Chondrocyte (in vitro differentiated cells): ENCODE data around the gene MRPL50. TPM values are rescaled to one million over a fixed set of nuclear protein-coding genes. Genes with fewer than 3 reads are reported as not detected.

Experiments used
- DNase-seq: peaks from one replicate; pipeline ENCODE4 v3.0.0; 2021; ENCODE audit warnings: mixed read lengths, low spot score
- H3K27ac Mint-ChIP-seq: one replicate; pipeline ENCODE4 v1.8.0; 2021; ENCODE audit warnings: mild to moderate bottlenecking, moderate library complexity, mixed read lengths; ENCODE audit not compliant: unreplicated experiment
- H3K27me3 Mint-ChIP-seq: 2 replicates; pipeline ENCODE4 v1.8.0; 2021; ENCODE audit warnings: low read depth, mixed read lengths
- H3K36me3 Mint-ChIP-seq: 2 replicates; pipeline ENCODE4 v1.8.0; 2021; ENCODE audit warnings: low read depth, mixed read lengths
- H3K4me1 Mint-ChIP-seq: 2 replicates; pipeline ENCODE4 v1.8.0; 2021; ENCODE audit warnings: low read depth, mild to moderate bottlenecking, mixed read lengths
- H3K4me3 Mint-ChIP-seq: one replicate; pipeline ENCODE4 v1.8.0; 2021; ENCODE audit warnings: mild to moderate bottlenecking, moderate library complexity, mixed read lengths; ENCODE audit not compliant: unreplicated experiment
- H3K9me3 Mint-ChIP-seq: 2 replicates; pipeline ENCODE4 v1.8.0; 2021; ENCODE audit warnings: low read depth, mixed read lengths
- CTCF ChIP-seq: fragments of 200-600 bp; sonication (generic); IDR thresholded peaks from 2 replicates; pipeline ENCODE4 v1.5.0; 2021; ENCODE audit warnings: antibody characterized with exemption, mild to moderate bottlenecking, moderate library complexity
- long read RNA-seq: library from polyadenylated mRNA; stranded (forward); transcript quantifications from one replicate; pipeline ENCODE4 v2.0.0, GENCODE V29; 2021
- total RNA-seq: library from RNA; stranded (reverse); gene quantifications from 3 replicates; pipeline ENCODE4 v1.2.1, GENCODE V29; 2021

The MRPL50 gene
- total RNA-seq = 5.9 to 8.2 TPM (median 7.2 TPM) in 3 replicates
- long read RNA-seq, transcript MRPL50-201 (2 exons, 3,332 nt) = major isoform, 32 of 32 reads
- long read RNA-seq, partial matches to known transcripts = 0 of 32 reads
- long read RNA-seq, other reads (novel, unspliced or antisense) = 0 of 32 reads

GRCh38 chr9:101398068-101398929, at the start of gene MRPL50, which contains the start of gene ZNF189:
TSS of gene MRPL50 (minus strand) at chr9:101398618. CDS start at chr9:101398592, 26 bp downstream.
TSS of gene ZNF189 (plus strand) at chr9:101398851. CDS start at chr9:101399157, 306 bp downstream.
- Mint-ChIP-seq H3K36me3 (peaks cover 34% of the 10 kb centered on the region), H3K4me1 (peaks cover 52% of the 10 kb centered on the region), H3K4me3 (peak within 1 kb of the TSS; percentile 100), H3K27ac (peak within 1 kb of the TSS; percentile 100), H3K9me3 (peaks cover 21% of the 10 kb centered on the region), H3K27me3 (no peaks in the 10 kb centered on the region)
- DNase-seq = peak; percentile 98
- TF ChIP-seq CTCF = no peak

- H3K4me3 Mint-ChIP-seq = no peak overlapping the region
- DNase-seq = no peak
- no peak for TF ChIP-seq CTCF
- H3K36me3 Mint-ChIP-seq = no peaks in the 10 kb centered on the region
- peaks cover 13% of the 10 kb centered on the region for H3K4me1 Mint-ChIP-seq
- H3K27ac Mint-ChIP-seq = no peak overlapping the region
- H3K27me3 Mint-ChIP-seq = peaks cover 6% of the 10 kb centered on the region
- H3K9me3 Mint-ChIP-seq = no peaks in the 10 kb centered on the region
These were observed 48.3 kb upstream of the MRPL50 start for GRCh38 chr9:101446732-101447131.

GRCh38 chr9:101445353-101446029, 47.1 kb upstream of the MRPL50 start:
- TF ChIP-seq CTCF = no peak
- DNase-seq = no peak
- H3K27me3 Mint-ChIP-seq = peaks cover 6% of the 10 kb centered on the region
- peaks cover 8% of the 10 kb centered on the region for H3K4me1 Mint-ChIP-seq
- no peaks in the 10 kb centered on the region for H3K36me3 Mint-ChIP-seq
- no peak overlapping the region for H3K27ac Mint-ChIP-seq
- no peak overlapping the region for H3K4me3 Mint-ChIP-seq
- H3K9me3 Mint-ChIP-seq = no peaks in the 10 kb centered on the region

- TF ChIP-seq CTCF = no peak
- Mint-ChIP-seq H3K36me3 (no peaks in the 10 kb centered on the region), H3K4me3 (no peak overlapping the region), H3K27ac (no peak overlapping the region), H3K27me3 (peaks cover 10% of the 10 kb centered on the region), H3K9me3 (no peaks in the 10 kb centered on the region), H3K4me1 (peaks cover under 1% of the 10 kb centered on the region)
- no peak for DNase-seq
These were observed 45.0 kb upstream of the MRPL50 start for GRCh38 chr9:101443364-101443771.

- Mint-ChIP-seq H3K36me3 (no peaks in the 10 kb centered on the region), H3K27ac (no peak overlapping the region)
These were observed 44.3 kb upstream of the MRPL50 start for GRCh38 chr9:101442736-101443135.

More at GRCh38 chr9:101442736-101443135, 44.3 kb upstream of the MRPL50 start:
- TF ChIP-seq CTCF = no peak
- Mint-ChIP-seq H3K4me1 (no peaks in the 10 kb centered on the region), H3K9me3 (no peaks in the 10 kb centered on the region), H3K27me3 (peaks cover 12% of the 10 kb centered on the region), H3K4me3 (no peak overlapping the region)
- no peak for DNase-seq
